ENCODE data around the gene PILRB.
"Not testable (repeated sequence)": the region's sequence is repeated elsewhere in the genome, so short reads cannot be mapped to it uniquely, and the experiment has no call there.

DNA sequence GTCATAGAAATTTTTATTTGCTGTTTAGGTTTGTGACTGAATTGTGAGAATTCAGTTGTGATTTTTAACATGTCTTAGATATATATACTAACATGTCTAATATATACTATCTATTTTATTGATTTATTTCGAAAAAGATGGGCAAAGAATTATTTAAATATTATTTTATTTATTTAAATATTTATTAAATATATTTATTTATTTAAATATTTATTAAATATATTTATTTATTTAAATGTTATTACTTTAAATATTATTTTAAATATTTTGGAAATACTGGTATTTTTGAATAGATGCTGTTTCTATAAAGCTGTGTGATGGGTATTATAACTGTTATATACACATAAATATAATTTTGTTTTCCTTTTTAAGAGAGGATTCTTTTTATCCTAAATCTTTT is 36.3 kb upstream of the PILRB start:
- TF ChIP-seq, protein P1, sequence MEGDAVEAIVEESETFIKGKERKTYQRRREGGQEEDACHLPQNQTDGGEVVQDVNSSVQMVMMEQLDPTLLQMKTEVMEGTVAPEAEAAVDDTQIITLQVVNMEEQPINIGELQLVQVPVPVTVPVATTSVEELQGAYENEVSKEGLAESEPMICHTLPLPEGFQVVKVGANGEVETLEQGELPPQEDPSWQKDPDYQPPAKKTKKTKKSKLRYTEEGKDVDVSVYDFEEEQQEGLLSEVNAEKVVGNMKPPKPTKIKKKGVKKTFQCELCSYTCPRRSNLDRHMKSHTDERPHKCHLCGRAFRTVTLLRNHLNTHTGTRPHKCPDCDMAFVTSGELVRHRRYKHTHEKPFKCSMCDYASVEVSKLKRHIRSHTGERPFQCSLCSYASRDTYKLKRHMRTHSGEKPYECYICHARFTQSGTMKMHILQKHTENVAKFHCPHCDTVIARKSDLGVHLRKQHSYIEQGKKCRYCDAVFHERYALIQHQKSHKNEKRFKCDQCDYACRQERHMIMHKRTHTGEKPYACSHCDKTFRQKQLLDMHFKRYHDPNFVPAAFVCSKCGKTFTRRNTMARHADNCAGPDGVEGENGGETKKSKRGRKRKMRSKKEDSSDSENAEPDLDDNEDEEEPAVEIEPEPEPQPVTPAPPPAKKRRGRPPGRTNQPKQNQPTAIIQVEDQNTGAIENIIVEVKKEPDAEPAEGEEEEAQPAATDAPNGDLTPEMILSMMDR (IDR thresholded peaks at IDR 0.05; ENCODE audit: poor library complexity, severe bottlenecking): not testable (repeated sequence)
- TF ChIP-seq EP300 (conservative IDR thresholded peaks at IDR 0.05; ENCODE audit: poor library complexity, severe bottlenecking): not testable (repeated sequence)

Measured in neural cell (in vitro differentiated cells).